NCI-H526 treated with DMSO at 0.1 percent for 48 hours (cell line): ENCODE measurements around the gene PCDH17.

Experiments
- DNase-seq: peaks from one replicate; lab custom pipeline; 2025; lab: John Stamatoyannopoulos, UW

PCDH17 gene, protein sequence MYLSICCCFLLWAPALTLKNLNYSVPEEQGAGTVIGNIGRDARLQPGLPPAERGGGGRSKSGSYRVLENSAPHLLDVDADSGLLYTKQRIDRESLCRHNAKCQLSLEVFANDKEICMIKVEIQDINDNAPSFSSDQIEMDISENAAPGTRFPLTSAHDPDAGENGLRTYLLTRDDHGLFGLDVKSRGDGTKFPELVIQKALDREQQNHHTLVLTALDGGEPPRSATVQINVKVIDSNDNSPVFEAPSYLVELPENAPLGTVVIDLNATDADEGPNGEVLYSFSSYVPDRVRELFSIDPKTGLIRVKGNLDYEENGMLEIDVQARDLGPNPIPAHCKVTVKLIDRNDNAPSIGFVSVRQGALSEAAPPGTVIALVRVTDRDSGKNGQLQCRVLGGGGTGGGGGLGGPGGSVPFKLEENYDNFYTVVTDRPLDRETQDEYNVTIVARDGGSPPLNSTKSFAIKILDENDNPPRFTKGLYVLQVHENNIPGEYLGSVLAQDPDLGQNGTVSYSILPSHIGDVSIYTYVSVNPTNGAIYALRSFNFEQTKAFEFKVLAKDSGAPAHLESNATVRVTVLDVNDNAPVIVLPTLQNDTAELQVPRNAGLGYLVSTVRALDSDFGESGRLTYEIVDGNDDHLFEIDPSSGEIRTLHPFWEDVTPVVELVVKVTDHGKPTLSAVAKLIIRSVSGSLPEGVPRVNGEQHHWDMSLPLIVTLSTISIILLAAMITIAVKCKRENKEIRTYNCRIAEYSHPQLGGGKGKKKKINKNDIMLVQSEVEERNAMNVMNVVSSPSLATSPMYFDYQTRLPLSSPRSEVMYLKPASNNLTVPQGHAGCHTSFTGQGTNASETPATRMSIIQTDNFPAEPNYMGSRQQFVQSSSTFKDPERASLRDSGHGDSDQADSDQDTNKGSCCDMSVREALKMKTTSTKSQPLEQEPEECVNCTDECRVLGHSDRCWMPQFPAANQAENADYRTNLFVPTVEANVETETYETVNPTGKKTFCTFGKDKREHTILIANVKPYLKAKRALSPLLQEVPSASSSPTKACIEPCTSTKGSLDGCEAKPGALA (N-terminal part only)

DNA sequence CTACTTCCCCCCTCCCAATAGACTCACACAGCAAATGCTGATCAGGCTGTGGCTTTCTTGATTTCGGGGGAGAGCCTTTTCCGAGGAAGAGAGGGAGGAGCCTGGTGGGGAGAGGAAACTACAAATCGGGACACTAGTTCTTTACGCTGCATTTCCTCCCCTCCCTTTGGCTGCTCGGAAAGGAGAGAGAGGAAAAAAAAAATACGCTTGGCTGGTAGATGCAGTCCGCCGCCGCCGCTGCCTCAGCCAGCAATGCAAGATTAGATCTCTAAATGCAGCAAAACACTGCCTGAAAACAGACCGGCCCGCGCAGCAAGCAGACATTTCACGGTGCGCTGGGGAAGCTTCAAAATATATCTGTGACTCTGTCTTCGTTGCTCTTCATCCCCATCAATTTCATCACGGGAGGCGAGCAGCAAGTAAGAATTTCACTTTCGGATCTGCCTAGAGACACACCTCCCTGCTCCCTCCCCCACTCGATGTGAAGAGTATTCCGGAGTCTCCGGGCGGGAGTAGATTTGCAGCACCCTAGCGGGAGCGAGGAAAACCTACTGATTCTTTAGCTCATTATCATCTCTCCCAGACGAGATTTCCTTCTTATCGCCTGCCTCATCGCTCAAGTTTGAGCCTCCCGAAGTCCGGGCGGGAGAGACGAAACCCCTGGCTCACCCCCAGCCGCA lies at the start of gene PCDH17:
PCDH17 (plus strand) TSS at position 149 of the 680 bp plus-strand sequence. CDS start 803 bp downstream, outside the sequence.
- no peak for DNase-seq

DNA sequence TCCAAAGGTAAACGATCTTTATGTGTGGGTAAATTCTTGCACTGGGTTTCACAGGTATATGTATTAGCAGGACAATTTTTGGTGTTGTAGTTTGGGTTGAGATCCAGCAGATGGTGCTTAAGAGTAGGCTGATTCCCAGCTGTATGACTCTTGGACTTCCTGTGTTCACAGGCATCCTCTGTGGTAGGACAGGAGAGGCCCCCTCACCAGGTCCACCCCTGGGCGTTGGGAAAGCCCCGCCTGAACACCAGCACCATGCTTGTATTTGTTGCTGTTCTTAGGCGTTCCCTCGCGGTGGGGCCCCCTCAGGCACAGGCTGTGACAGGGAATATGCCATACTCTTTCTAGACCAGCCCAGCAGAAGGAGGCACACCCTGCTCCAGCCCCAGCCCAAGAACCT lies 49.5 kb upstream of the PCDH17 start:
- DNase-seq = no peak

DNA sequence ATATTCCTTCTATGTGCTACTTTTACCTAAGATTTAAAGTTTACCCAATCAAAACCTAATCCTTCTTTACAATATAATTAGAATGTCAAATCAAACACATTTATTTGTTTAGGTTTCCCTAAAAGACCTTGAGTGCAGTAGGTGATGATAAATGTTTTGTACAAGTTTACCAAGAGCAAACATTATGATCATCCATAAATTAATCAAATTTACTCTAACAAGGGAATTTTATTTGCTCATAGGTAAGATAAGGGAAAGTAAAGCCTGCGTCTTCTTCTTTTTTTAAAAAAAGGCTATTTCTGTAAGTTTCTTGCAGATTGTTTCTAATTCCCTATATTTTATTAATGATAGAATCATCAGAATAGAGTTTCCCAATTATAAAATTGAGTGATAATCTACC lies 48.0 kb upstream of the PCDH17 start:
- DNase-seq = no peak

DNA sequence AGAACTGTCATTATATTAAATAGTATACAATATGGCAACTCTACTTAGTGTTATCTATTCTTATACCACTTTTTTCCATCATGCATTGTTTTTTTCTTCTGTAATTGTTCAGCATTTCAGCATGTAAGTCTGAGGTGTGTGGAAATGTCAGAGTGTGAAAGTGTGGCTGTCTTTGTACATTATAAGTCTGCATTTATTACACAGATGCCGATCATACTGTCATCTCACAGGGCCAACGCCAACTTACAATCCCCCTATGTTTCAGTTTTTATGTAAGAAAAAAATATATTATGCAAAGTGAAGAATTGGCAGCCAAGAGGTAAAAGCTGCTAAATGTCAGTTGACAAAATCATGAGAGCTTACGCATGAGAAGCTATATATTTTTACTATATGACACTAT lies 42.9 kb upstream of the PCDH17 start:
- no peak for DNase-seq

DNA sequence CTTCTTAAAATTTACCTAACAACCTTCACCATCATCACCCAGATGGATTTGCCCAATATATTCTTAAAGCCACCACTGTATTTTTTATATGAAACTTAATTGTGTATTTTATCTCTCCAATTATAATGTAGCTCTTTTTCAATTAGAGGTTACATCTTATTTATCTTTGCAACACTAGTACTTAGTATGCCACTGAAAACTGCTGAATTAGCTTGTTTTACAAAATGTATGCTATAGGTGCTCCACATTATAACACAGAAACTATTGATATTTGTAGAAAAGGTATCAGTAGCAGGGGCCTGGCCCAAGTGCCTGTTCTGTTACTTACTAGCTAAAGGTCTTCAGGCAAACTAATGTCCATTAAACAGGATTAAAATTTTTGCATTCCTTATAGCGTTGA lies 35.8 kb upstream of the PCDH17 start:
- DNase-seq = no peak

DNA sequence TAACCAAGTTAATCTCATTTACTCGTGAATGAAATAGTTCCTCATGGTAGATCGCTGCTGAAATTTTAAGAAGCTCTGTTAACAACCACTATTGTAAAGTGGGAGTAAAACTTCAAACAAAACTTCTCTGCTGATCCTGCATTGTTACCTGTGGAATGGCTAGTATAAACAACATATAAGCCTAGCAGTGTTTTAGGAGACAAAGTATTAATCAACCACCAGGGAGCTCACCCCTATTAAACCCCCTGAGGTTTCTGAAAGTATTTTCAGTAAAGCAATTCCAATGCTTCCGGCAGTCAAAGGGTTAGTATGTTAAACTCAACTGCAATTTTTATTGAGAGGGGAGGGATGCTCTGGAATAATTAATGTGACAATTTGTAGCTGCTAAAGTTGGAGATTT lies 30.0 kb upstream of the PCDH17 start:
- no peak for DNase-seq

DNA sequence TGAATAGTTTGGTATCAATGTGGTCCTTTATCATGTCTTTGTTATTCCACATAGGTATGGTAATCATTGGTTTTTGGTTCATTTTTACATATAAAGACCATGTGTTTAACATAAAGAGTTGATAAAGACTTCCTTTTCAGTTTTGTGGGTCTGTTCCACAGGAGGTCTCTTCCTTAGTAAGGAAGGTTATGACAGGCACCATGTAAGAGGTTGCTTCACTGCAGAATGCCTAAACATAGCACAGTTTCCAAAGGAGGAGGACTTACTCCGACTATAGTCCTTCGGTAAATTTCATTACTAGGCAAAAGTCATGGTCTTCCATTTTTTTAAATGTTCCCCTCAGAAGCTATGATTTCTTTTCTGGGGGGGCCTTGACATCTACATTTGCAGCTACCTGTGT lies 27.1 kb upstream of the PCDH17 start:
- no peak for DNase-seq

DNA sequence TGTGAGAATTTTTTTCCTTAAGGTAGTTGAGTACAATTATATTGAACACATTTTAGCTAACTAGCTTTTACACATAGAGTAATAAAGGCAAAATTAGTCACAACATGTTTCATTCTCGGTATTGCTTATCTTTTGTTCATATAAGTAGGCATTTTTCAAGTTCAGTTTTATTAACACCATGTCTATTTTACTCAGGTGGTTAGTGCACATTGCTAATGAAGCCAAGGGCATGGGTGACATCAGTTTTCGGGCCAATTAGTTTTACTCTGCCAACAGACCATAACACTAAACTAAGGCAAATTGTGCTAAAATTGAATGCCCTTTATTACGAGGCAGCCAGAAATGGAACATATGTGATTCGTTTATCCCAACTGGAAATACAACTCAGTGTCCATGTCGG lies 19.6 kb upstream of the PCDH17 start:
- DNase-seq = no peak

DNA sequence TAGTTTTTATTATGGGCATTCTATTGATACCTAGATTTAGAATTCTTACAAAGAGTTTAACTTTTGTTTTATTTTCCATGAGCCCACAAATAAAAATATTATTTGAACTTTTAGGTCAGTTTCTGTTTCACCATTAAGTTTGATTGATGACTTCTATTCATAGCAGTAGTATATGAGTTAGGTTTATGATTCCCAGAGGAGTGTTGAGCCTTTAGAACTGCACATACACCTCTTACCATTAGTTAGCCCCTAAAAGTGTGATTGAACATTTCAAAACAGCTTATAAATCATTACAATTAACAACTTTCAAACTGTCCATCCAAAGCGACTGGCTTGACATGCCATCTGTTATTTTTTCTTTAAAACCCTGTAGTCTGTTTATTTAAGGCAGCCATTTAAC lies 19.0 kb upstream of the PCDH17 start:
- DNase-seq = no peak

DNA sequence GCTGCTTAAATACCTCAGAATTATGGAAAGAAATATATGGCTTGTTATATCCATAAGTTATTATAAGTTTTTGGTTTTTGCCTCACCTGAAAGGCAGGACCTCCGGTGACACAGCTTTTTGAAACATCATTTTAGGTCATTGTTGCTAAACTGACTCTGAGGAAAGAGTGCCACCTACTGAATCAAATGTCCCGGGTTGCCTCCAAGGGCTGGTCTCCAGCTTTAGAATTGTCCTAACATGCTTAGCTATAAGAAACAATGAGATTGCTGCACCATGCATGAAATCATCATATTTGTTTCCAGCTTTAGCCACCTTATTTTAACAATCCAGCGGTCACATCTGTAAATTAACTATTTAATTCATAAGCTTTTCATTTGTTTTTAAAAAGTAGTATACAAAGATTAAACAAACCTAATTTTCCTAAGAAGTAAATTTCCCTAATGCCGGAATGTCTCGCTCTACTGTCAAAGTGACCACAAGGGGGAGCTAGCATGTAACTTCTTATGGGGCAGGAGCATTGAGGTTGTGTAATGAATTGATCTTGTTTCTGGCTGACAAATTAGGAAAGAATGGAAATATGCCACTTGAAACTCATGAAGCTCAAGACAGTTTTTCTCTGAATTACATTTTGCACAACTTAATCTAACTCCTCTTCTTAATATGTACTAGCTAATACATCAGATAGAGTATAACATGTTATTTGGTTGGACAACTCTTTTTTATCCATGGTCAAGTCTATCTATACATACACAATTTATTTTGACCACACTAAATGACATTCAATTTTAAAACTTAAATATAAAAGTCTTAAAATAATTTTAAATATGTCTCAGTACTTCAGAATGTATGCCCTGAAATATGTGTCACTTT lies 6.7 kb upstream of the PCDH17 start:
- peak; percentile 50 for DNase-seq

DNA sequence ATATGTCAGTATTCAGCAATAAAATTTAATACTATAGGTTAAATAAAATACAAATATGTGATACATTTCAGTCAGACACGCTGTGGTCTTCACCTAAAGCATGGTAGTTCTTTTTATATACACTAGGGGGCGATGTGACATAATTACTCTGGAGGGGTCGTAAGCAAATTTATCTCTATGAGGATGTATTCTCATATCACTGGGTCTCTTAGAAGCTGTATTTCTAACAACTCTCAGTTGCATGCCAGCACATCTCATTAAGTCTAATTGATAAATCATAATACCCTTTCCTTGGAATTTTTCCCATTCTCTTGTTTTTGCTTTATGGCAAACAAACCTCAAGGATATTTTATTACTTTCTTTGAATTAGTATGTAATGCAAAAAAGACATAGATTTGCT lies 3.9 kb upstream of the PCDH17 start:
- DNase-seq = peak; percentile 23

DNA sequence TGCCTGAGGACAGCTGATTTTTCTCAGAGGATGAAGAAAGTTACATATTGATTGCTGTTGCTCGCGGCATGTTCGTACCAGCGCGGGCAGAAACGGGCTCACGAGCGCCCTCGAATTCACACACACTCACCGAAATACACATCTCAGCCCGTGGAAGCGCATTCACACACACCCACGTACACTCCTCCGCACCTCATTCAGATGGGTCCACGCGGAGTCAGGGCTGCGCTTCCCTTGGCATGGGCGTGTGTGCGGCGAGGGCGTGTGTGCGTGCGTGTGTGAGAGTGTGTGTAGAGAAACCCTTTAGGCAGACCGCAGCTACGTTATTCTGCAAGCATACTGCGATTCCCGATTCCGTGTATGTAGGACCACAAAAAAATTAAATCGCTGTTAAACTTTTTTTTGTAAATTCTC lies 2.1 kb upstream of the PCDH17 start:
- DNase-seq = no peak

DNA sequence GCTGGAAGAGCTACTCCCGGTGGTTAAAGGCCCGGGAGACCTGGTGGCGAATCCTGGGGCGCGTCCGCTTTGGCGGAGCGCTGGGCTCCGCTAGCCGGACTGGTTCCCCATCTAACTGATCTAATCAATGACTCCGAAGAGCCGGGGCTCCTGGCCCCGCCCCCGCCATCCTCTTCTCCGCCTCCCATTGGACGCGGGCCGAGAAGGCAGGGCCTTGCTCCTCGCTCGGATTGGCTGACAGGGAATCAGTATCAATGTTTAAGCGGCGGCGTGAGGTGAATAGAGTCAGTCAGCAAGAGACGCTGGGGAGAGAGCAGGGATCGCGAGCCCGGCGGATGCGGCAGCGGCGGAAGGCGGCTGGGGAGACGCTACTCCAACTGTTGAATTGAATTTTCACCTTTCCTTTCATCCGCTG lies 1.7 kb upstream of the PCDH17 start:
- no peak for DNase-seq

DNA sequence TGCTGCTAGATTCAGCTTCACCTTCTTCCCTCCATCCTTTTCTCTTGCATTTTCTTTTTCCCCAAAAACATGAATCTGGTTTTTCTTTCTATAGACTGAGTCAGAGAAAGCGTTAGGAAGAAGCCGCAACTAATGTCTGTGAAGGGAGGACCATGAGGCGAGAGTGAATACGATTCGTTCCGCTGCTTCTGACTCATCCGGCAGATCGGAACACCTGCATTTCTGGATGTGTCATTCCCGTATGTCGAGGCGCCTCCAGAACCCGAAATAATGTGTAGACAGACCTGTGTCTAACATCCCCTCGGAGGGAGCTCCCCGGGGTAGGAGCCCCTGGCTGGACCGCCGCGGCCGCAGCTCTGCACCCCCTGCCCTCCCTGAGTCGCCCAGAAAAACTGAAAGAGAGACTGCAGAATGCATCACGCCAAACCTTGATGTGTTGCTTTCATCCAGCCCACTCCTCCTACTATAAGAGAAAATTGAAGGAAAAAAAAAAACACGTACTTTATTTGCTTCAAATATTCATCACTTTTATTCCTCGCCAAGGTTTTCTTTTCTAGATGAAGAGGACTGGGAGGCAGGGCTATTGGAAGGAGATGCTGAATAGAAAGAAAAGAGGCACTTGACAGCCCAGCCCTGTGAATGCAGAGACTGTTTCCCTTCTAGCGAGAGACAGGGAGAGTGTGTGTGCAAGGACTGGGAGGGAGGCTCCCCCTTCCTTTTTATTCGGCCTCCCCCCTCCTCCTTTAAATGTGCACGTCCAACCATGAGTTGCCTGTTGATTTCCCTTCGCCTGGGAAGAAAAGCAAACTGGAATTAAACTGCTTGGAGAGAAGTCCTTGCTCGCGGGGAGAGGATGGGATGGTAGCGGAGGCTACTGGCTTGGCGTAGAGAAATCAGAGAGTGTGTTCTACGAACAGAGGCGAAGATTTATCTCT lies 616 bp upstream of the PCDH17 start:
- DNase-seq = no peak

DNA sequence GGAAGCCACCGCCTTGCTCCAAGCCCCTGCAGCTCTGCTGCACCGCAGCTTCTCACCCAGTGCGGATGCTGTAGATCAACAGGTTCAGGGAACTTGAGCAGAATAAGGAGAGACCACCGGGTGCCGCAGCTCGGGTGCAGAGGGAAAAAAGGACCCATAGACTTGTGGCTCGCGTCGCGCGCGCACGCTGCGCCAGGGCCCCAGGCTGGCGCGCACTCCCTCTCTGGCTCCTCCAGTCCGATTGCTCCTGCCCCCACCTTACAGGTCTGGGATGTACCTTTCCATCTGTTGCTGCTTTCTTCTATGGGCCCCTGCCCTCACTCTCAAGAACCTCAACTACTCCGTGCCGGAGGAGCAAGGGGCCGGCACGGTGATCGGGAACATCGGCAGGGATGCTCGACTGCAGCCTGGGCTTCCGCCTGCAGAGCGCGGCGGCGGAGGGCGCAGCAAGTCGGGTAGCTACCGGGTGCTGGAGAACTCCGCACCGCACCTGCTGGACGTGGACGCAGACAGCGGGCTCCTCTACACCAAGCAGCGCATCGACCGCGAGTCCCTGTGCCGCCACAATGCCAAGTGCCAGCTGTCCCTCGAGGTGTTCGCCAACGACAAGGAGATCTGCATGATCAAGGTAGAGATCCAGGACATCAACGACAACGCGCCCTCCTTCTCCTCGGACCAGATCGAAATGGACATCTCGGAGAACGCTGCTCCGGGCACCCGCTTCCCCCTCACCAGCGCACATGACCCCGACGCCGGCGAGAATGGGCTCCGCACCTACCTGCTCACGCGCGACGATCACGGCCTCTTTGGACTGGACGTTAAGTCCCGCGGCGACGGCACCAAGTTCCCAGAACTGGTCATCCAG lies 964 bp downstream of the PCDH17 start:
- no peak for DNase-seq

DNA sequence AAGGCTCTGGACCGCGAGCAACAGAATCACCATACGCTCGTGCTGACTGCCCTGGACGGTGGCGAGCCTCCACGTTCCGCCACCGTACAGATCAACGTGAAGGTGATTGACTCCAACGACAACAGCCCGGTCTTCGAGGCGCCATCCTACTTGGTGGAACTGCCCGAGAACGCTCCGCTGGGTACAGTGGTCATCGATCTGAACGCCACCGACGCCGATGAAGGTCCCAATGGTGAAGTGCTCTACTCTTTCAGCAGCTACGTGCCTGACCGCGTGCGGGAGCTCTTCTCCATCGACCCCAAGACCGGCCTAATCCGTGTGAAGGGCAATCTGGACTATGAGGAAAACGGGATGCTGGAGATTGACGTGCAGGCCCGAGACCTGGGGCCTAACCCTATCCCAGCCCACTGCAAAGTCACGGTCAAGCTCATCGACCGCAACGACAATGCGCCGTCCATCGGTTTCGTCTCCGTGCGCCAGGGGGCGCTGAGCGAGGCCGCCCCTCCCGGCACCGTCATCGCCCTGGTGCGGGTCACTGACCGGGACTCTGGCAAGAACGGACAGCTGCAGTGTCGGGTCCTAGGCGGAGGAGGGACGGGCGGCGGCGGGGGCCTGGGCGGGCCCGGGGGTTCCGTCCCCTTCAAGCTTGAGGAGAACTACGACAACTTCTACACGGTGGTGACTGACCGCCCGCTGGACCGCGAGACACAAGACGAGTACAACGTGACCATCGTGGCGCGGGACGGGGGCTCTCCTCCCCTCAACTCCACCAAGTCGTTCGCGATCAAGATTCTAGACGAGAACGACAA lies 1.8 kb downstream of the PCDH17 start:
- no peak for DNase-seq

DNA sequence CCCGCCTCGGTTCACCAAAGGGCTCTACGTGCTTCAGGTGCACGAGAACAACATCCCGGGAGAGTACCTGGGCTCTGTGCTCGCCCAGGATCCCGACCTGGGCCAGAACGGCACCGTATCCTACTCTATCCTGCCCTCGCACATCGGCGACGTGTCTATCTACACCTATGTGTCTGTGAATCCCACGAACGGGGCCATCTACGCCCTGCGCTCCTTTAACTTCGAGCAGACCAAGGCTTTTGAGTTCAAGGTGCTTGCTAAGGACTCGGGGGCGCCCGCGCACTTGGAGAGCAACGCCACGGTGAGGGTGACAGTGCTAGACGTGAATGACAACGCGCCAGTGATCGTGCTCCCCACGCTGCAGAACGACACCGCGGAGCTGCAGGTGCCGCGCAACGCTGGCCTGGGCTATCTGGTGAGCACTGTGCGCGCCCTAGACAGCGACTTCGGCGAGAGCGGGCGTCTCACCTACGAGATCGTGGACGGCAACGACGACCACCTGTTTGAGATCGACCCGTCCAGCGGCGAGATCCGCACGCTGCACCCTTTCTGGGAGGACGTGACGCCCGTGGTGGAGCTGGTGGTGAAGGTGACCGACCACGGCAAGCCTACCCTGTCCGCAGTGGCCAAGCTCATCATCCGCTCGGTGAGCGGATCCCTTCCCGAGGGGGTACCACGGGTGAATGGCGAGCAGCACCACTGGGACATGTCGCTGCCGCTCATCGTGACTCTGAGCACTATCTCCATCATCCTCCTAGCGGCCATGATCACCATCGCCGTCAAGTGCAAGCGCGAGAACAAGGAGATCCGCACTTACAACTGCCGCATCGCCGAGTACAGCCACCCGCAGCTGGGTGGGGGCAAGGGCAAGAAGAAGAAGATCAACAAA lies 2.6 kb downstream of the PCDH17 start:
- DNase-seq = no peak
